CD4-positive, alpha-beta T cell treated with Interleukin-4 for 4 hours (primary cell): ENCODE measurements around the gene PNRC1.
"Not testable (repeated sequence)": the region's sequence is repeated elsewhere in the genome, so short reads cannot be mapped to it uniquely, and the experiment has no call there.

Experiments
- DNase-seq: peaks from one replicate; pipeline ENCODE4 v3.0.0-alpha.2; 2020

The PNRC1 gene

DNA sequence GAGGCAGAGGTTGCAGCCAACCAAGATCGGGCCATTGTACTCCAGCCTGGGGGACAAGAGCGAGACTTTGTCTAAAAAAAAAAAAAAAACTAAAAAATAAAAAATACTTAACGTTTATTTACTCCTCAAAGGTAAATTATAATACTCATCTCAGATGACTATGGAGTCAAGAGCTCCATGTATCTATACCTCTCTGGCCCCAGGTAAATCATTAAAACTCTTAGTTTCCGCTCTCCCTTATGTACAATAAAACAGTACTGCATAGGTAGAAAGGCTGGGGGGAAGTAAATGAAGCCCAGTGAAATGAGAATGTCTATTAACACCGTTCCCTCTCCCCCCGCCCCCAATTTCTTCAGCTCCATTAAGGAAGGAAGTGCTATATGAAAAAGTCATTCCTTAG, 36.2 kb downstream of the PNRC1 start:
- no peak for DNase-seq

DNA sequence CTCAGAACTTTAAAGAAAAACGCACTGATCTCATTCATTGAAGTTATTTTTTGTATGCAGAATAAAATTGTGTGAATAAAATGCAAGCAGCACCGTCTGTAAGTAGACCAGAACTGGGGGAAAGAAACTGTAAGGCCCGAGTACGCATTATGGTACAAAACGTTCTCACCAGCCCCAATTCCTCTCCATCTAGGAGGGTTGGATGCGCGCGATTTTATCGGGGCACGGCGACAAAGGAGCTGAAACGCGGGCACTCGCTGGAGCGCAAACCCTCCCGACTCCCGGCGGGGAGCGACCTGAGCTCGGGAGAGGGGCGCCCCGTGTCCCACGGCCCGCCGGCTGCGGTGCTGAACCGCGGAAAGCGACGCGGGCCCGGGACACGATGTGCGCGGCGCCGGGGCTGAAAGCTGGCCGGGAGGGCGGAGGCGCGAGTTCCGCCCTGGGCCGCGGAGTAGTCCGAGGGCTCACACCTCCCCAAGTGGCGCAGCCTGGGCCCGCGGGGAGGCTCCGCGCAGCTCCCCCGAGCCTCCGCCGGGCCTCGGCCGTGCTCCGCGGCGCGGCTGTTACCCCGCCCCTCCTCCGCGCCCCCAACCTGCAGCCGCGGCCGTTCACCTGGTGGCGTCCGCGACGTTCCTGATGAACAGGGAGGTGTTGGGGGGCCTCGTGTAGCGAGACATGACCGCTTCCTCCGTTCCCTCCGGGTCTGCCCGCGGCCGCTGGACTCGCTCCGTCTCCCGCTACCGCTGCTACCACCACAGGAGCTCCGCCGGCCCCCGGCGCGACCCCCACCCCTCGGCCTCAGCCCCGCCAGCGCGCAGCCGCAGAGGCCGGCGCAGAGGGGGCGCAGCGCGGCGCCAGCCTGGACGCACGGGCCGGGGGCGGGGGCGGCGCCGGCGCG, 36.9 kb downstream of the PNRC1 start, which contains the start of gene SRSF12:
Gene SRSF12 (minus strand): TSS at position 861 of the 898 bp plus-strand sequence. CDS start 184 bp downstream, at position 677.
- DNase-seq = peak; percentile 10

GRCh38 chr6:89118931-89119330, 38.4 kb downstream of the PNRC1 start:
- no peak for DNase-seq

- no peak for DNase-seq
Observed at GRCh38 chr6:89120371-89120770, 39.8 kb downstream of the PNRC1 start.

DNA sequence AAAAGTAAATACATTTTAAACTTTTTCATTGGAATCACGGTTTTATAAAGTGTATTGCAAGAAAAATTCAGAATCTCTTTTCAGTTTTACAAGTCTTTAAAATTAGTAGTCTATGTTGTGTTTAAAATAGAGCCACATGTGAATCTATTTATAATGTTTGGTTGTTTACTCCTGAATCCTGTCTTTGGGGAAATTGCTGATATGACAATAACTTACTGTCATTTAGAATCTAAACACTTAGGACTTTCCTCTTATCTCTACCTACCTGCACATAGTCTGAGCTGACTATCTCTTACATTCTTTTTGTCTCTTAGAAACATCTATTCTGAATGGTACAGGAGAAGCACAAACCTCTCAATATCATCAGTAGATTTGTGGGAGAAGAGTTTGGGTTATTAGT, 41.4 kb downstream of the PNRC1 start:
- DNase-seq = no peak

DNA sequence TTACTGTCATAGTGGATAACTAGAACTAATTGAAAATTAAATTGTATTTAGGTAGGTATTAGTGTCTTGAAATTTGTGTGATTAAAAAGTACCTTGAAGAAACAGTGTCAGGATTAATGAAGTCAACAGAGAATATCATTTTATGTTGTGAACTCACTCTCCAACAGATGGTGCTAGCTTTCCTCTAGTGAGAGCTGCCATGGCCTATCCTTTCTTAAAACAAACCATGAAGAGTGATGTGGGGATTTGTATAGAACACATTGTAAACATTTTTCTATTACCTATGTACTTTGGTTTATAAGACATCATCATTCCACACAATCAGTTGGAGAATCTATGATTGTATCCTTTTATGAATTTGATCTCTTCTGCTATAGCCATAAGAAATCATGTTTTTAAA, 42.1 kb downstream of the PNRC1 start:
- peak; percentile 44 for DNase-seq

DNA sequence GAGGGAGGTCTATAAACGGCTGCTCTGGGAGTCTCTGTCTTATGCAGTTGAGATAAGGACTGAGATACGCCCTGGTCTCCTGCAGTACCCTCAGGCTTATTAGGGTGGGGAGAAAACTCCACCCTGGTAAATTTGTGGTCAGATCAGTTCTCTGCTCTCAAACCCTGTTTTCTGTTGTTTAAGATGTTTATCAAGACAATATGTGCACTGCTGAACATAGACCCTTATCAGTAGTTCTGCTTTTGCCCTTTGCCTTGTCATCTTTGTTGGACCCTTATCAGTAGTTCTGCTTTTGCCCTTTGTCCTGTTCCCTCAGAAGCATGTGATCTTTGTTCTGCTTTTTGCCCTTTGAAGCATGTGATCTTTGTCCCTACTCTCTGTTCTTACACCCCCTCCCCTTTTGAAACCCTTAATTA, 47.7 kb downstream of the PNRC1 start:
- DNase-seq = not testable (repeated sequence)

GRCh38 chr6:89131599-89131998, 51.0 kb downstream of the PNRC1 start:
- no peak for DNase-seq

DNA sequence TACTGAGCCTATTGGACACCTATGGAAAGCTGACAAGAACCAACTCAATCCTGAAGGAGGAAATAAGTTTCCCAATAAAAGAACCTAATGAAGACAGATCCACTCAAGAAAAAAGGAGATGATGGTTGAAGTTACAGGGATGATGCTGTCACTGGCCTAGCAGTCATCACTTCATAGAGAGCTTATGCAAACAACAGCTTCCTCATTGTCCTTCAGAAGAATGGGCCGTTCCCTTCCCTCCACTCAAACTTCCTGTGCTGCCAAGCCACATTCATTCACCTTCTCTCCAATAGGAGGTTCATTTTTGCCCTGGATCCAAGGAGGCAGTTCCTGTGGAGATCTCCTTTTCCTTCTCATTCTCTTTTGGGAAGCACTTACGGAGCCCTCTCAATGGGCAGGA, 51.5 kb downstream of the PNRC1 start:
- DNase-seq = no peak

DNA sequence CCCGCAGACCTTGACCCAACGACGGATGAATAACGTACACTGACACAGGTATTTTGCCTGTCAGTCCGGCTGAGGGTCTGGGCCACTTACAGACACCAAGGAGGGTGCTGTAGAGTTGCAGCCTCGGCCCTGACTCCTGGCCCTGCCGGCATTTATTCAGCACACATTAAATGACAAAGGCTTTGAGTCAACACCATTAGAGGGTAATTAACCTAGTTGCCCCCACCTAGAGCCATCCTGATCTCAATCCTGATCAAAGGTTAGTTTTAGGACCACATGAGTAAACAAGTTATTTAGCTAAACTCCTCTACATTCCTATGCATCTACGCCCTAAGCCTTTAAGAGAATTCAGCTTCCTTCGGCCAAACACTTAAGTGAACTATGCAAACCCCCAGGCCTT, 53.4 kb downstream of the PNRC1 start:
- no peak for DNase-seq

DNA sequence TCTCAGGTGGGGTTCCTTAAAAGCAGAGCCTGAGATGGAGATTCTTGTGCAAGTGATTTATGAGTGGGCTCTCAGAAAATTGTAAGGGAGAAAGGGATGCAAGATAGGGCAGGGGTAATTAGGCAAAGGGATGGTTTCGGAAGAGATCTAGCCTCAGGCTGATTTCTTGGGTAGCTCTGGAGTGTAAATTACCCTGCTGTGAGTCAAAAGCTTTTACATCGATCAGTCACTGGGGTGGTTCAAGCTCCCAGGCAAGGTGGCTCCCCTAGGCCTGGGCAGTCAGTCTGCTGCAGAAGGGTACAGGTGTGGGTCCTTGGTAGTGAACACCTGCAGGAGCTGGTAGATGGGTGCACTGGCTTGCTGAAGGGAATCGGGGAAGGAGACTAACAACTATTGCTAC, 54.2 kb downstream of the PNRC1 start:
- DNase-seq = no peak
